OCI-LY1 (cell line): ENCODE data around the gene SIK2.

Experiments
- CTCF ChIP-seq: fragments of 200-600 bp; sonication (generic), shearing (Covaris generic); IDR thresholded peaks from 2 replicates; pipeline ENCODE4 v1.5.1; 2017; ENCODE audit warnings: mild to moderate bottlenecking, antibody characterized with exemption, low read length, moderate library complexity, mixed read lengths
- EZH2 ChIP-seq: fragments of 200-600 bp; sonication (generic), shearing (Covaris generic); IDR thresholded peaks from 2 replicates; pipeline ENCODE4 v1.8.0; 2017; ENCODE audit warnings: borderline replicate concordance, mixed run types, mild to moderate bottlenecking, antibody characterized with exemption, low read length, moderate library complexity, mixed read lengths

DNA sequence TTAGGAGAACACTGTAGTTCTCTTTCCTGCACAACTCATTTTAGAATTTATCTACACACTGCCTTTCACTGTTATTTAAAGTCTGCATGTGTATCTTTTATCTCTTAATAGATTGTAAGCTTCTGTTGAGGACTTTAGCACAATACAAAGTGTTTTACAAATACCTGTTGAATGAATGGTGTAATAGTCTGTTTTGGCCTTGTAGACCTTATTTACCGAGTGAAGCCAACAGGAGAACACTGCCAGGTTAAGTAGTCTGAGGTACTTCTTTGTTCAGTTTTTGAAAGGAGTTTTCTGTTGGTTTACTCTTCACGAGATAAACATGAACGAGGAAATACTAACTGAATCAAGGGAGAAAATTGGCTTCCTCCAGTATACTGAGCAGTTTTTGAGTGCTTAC is 31.0 kb downstream of the SIK2 start:
- no peak for TF ChIP-seq CTCF
- no peak for TF ChIP-seq EZH2
